Stimulated activated CD4-positive, alpha-beta T cell treated with anti-CD3 and anti-CD28 coated beads, TNF-alpha, amount 100 ng/mL, for 4 hours (primary cell): Measurements from ENCODE around the gene CNTN5.

Source experiments
- DNase-seq, 3 experiments: peaks; one replicate each; pipeline ENCODE4 v3.0.0-alpha.2; 2020; ENCODE audit warnings: low read depth in 3 of 3

CNTN5 gene

GRCh38 chr11:100315946-100316345 lies 1295.2 kb downstream of the CNTN5 start:
- no peak for DNase-seq

- DNase-seq = no peak
These were observed 1296.2 kb downstream of the CNTN5 start for GRCh38 chr11:100316952-100317351.

GRCh38 chr11:100319691-100320090 lies 1298.9 kb downstream of the CNTN5 start:
- DNase-seq = no peak

DNA sequence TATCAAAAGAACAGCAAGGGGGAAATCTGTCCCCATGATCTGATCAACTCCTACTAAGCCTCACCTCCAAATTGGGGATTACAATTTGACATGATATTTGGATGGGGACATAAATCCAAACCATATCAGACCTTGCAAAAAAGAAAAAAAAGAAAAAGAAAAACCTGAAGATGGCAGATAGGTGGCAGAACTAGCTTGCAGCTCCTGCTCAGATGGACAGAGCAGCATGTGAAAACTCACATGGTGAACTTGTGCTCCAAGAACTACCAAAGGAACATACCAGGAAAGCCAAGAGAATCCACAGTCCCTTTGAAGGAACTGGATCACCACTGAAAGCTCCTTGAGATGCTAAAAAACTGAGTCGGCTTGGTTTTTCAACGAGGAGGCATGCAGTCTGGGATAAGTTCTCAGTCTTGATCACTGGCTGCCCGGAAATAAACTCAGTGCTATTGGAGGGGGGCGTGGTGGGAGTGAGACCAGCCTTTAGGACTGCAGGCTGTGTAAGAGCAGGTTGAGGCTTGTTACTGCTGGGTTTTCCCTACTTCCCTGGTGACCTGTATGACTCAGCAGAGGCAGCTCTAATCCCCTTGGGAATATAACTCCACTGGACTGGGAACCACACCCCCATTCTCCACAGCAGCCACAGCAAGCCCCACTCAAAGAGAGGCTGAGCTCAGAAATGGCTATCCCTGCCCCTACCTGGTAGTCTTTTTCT lies 1308.0 kb downstream of the CNTN5 start:
- DNase-seq = no peak

DNA sequence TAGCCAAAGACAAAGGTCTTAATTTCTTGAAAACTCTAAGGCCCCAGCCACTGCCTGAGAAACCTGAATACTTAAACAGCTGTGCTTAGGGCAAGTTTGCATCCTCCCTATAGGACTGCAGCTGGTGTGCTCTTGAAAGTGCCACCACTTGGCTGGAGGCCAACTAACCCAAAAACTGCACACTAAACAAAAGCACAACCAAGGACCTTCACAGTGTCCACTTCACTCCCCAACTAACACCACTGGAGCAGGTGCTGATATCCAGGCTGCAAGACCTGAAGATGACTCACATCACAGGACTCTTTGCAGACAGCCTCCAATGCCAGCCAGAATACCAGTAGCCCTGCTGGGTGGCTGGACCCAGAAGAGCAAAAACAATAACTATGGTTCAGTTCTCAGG lies 1308.6 kb downstream of the CNTN5 start:
- no peak for DNase-seq

DNA sequence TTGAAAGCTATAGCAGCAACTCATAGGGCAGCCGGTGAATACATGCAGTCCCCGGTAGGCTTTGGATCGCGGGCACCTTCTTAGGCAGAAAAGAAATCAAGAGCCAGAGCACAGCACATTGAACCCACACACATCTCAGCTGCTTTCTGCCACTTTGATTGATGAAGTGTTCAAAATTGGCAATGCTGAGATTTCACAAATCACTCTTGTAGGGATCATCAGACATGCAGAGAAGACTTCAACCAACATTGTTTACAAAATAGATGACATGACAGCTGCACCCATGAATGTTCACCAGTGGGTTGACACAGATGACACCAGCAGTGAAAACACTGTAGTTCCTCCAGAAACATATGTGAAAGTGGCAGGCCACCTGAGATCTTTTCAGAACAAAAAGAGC lies 1316.1 kb downstream of the CNTN5 start:
- no peak for DNase-seq

GRCh38 chr11:100338144-100338840 lies 1317.5 kb downstream of the CNTN5 start:
- no peak for DNase-seq

GRCh38 chr11:100340466-100341319 lies 1319.9 kb downstream of the CNTN5 start:
- no peak for DNase-seq

GRCh38 chr11:100353083-100353482 lies 1332.3 kb downstream of the CNTN5 start:
- no peak for DNase-seq

DNA sequence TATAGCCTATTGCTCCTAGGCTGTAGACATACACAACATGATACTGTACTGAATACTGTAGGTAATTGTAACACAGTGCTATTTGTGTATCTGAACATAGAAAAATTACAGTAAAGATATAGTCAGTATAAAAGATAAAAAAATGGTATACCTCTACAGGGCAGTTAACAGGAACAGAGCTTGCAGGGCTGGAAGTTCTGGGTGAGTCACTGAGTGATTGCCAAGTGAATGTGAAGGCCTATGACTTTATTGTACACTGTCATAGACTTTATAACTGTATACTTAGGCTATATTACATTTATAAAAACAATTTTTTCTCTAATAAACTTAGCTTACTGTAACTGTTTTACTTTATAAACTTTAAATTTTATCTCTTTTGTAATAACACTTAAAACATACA lies 1334.0 kb downstream of the CNTN5 start:
- no peak for DNase-seq

GRCh38 chr11:100356035-100356434 lies 1335.3 kb downstream of the CNTN5 start:
- no peak for DNase-seq

DNA sequence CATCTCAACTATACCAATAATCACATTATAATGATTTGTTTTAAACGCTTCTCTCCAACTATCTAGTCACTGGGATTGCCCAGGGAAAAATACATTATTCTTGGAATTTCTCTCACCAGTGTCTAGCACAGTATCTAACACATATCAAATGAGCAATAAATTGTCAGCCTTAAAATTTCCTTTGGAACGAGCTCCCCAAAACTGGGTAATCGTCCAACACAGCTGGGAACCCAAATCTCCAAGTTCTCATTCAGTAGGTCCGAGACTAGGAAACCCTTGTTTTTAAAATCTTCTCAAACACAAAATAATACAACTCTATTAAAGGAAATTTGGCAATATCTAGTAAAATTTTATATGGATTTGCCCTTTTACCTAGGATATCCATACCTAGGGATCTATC lies 1338.5 kb downstream of the CNTN5 start:
- DNase-seq = no peak

DNA sequence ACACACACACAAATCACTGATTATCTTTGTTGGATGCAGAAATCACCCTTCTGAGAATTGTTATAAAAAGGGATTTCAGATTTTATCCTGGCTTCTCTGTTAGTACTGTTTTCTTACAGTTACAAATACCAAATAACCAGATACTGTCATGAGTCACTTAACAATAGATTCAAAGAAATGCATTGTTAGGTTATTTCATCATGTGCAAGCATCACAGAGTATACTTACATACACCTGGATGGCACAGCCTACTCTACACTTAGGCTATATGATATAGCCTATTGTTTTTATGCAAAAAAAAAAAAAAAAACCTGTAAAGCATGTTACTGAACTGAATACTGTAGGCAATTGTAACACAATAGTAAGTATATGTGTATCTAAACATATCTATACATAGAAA lies 1347.1 kb downstream of the CNTN5 start:
- DNase-seq = no peak

DNA sequence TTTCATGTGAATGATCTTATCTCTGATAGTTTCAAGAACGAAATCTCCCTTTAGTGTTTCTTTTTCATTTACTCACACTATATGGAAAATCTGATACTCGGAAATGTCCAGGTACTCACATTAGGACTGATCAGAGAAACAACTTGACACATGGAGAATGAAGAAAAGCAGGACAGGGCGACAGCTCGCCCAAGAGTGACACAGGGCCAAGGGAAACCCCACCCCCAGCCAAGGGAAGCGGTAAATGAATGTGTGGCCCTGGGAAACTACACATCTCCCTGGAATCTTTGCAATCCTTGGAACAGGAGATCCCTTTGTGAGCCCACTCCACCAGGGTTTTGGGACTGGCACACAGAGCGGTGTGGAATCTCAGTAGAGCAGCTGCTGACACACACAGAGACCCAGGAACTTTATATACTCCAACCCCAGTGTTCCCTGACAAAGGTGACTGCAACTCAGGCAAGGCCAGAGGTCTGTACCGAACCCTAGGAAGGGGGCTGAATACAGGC lies 1362.7 kb downstream of the CNTN5 start:
- no peak for DNase-seq

GRCh38 chr11:100396266-100396665 lies 1375.5 kb downstream of the CNTN5 start:
- no peak for DNase-seq

DNA sequence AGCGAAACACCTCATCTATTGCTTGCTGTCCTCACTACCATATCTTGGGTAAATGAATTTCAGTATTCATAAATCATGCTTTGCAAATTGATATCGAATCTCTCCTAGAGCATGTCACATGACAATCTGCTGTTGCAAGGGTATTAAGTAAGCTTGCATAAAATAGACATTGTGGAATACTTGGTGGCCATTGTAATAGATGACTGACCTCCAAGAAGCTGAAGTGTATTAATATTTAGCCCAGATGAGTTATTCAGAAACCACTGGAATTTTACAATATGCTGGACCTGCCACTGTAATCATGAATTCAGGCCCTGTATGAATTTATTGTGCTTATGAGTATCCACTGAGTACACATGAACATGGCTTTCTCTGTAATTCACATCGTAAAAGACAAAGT lies 1376.7 kb downstream of the CNTN5 start:
- DNase-seq = no peak

DNA sequence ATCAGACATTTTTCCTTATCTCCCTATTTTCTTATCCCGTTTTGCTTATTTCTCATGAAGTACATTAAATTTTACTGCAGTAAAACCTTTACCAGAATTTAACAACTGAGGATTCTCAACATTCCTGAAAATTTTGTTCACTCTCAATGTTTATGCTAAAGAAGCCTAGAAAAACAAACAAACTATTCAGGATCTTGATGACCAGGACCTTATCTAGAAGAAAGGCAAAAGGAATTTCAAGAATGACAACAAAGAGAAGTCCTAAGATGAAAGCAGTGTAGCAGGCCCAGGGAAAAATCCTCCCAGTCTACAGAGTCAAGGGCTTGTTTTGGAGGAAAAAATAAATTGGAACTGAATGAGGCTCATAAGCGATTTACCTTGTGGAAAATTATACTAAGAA lies 1383.1 kb downstream of the CNTN5 start:
- no peak for DNase-seq

DNA sequence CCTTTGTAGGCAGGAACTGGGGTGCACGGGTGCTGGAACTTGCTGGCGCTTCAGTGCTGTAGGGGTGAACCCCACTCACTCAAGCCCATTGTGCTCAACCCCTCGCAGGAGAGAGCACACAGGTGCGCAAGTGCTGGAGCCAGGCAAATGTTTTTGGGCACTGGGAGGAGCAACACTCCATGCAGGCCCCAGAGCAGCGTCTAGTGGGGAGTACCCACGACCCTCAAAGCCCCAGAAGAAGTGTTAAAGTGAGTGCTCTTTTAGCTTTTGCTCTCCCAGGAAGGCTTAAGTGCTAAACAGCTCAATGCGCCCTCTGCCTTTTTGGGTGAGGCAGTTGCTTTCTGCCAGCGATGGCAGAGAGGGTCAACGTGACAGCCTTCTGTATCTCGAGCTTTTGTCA lies 1384.2 kb downstream of the CNTN5 start:
- DNase-seq = no peak
